Ishikawa (cell line): ENCODE measurements around the gene PKP1.

ENCODE experiments used
- CEBPB ChIP-seq: IDR thresholded peaks from 2 replicates; pipeline ENCODE4 v1.6.1; 2012
- CREB1 ChIP-seq: IDR thresholded peaks from 2 replicates; pipeline ENCODE4 v1.6.1; 2012; ENCODE audit warnings: low read depth
- EGR1 ChIP-seq: IDR thresholded peaks from 2 replicates; pipeline ENCODE4 v1.6.1; 2012
- EP300 ChIP-seq: IDR thresholded peaks from 2 replicates; pipeline ENCODE4 v1.6.1; 2012; ENCODE audit warnings: borderline replicate concordance
- FOXM1 ChIP-seq: IDR thresholded peaks from 2 replicates; pipeline ENCODE4 v1.6.1; 2012; ENCODE audit warnings: low read depth, borderline replicate concordance
- MAX ChIP-seq: IDR thresholded peaks from 2 replicates; pipeline ENCODE4 v1.6.1; 2012
- NFIC ChIP-seq: IDR thresholded peaks from 2 replicates; pipeline ENCODE4 v1.6.1; 2012
- RAD21 ChIP-seq: IDR thresholded peaks from 2 replicates; pipeline ENCODE4 v1.6.1; 2012; ENCODE audit warnings: low read depth
- REST ChIP-seq: IDR thresholded peaks from 2 replicates; pipeline ENCODE4 v1.6.1; 2012; ENCODE audit warnings: low read depth, mild to moderate bottlenecking
- TAF1 ChIP-seq: IDR thresholded peaks from 2 replicates; pipeline ENCODE4 v1.6.1; 2012; ENCODE audit warnings: low read depth, mild to moderate bottlenecking
- TCF12 ChIP-seq: IDR thresholded peaks from 2 replicates; pipeline ENCODE4 v1.6.1; 2012; ENCODE audit warnings: low read depth
- TEAD4 ChIP-seq: IDR thresholded peaks from 2 replicates; pipeline ENCODE4 v1.6.1; 2012
- USF1 ChIP-seq: IDR thresholded peaks from 2 replicates; pipeline ENCODE4 v1.6.1; 2012
- YY1 ChIP-seq: IDR thresholded peaks from 2 replicates; pipeline ENCODE4 v1.6.1; 2012; ENCODE audit warnings: low read depth
- ZBTB7A ChIP-seq: IDR thresholded peaks from 2 replicates; pipeline ENCODE4 v1.6.1; 2012; ENCODE audit warnings: low read depth

Gene PKP1

GRCh38 chr1:201354151-201354900 is 71.0 kb downstream of the PKP1 start:
- TF ChIP-seq USF1 (no peak), TCF12 (no peak), EP300 (no peak), REST (no peak), MAX (no peak), TAF1 (no peak), CREB1 (no peak), ZBTB7A (no peak)

GRCh38 chr1:201354901-201355295 is 71.6 kb downstream of the PKP1 start:
- TF ChIP-seq EP300 = no peak
- no peak for TF ChIP-seq FOXM1
- TF ChIP-seq MAX = no peak
- TF ChIP-seq TEAD4 = no peak
- no peak for TF ChIP-seq NFIC
- no peak for TF ChIP-seq TCF12
- no peak for TF ChIP-seq CEBPB
- TF ChIP-seq EGR1 = no peak
- no peak for TF ChIP-seq ZBTB7A
- no peak for TF ChIP-seq REST
- TF ChIP-seq RAD21 = no peak
- no peak for TF ChIP-seq YY1

- no peak for TF ChIP-seq CREB1
- no peak for TF ChIP-seq REST
- TF ChIP-seq ZBTB7A = no peak
- TF ChIP-seq EP300 = no peak
- no peak for TF ChIP-seq FOXM1
- TF ChIP-seq NFIC = no peak
- no peak for TF ChIP-seq TAF1
- TF ChIP-seq CEBPB = no peak
Measured at GRCh38 chr1:201355471-201355870, 72.2 kb downstream of the PKP1 start.

GRCh38 chr1:201356236-201356635 is 72.9 kb downstream of the PKP1 start:
- TF ChIP-seq EGR1 (no peak), TEAD4 (no peak), RAD21 (no peak), EP300 (no peak), YY1 (no peak), NFIC (no peak), ZBTB7A (no peak), CREB1 (no peak), REST (no peak)
